ENCODE results near the gene KRTAP17-1.

Gene KRTAP17-1

DNA sequence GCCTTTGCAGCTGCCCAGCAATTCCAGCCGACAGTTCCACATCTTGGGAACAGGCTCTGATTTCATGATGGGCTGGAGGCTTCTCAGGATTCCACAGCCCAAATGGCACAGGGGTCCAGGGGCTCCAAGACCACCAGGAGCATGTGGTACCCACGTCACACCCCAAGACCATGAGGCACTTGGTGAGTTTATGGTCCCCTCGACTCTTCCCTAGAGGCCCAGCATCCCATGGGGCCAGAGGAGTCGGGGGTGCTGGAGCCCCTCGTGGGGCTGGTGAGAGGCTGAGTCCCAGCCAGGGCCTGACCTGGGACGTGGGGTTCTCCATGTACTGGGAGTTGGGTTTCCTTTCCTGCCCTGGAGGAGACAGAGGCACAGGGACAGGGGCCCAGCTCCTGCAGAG lies 10.1 kb upstream of the KRTAP17-1 start:
- CTCF ChIA-PET = no interaction called here
- Mint-ChIP-seq H3K36me3 (no peaks in the 10 kb centered on the region), H3K27me3 (no peaks in the 10 kb centered on the region), H3K27ac (no peak overlapping the region), H3K9me3 (no peaks in the 10 kb centered on the region), H3K4me3 (no peak overlapping the region), H3K4me1 (peaks cover 36% of the 10 kb centered on the region)
- DNase-seq = no peak

DNA sequence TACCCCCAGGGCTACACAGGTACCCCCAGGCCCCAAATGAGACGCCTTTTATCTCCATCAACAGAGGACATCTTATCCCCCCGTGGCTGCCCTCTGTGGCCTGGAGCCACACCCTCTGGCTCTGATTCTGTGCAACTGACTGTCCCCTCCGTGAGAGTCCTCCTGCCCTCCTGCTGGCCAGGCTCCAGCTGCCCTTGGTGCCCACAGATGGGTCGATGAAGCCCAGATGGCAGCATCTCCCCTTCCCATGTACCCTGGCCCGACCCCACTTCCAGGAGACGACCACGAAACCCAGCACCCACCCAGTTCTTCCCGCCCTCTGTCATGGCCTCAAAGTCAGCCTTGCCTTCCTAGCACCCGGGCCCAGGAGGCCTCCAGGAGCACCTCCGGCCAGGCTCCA lies 9.6 kb upstream of the KRTAP17-1 start:
- Mint-ChIP-seq H3K9me3 (no peaks in the 10 kb centered on the region), H3K27me3 (no peaks in the 10 kb centered on the region), H3K4me3 (no peak overlapping the region), H3K36me3 (no peaks in the 10 kb centered on the region), H3K4me1 (peaks cover 36% of the 10 kb centered on the region), H3K27ac (no peak overlapping the region)
- DNase-seq = no peak
- CTCF ChIA-PET = no interaction called here

DNA sequence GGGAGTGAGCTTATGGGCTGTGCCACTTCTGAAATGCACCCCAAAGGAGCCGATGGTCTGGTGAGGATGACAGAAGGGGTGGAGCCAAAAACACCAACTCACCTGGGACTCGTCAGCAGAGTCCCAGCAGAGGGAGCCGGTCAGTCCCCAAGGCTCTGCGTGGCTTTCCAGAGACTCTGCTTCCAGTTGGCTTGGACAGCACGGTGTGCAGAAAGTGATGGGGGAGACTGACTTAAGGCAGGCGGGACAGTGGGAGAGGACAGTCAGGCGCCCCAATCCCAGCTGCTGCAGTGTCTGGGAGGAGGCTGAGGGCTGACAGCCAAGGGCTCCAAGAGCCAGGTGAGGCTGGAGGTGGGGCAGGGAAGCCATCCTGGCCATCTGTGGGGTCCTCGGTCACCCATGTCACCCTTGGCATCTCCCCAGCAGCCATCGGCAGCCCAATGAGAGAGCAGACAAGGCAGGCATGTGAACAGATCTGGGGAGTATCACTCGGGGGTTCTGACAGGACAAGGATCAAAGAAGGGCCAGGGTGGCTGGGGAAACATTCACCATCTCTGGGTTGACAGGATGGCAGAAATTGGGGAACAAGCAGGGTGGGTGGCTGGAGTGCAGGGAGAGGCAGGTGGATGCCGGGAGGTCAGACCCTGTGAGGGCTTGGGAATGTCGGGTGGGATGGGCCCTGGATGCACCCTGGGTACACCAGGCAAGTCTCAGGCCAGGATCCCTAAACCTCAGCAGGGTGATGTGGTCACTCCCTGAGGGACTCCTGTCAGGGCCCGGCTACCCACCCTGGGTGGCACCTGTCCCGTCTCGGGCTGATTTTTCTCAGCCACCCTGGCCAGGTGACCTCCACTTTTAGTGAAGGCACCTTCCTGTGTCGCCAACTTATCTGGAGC lies 8.9 kb upstream of the KRTAP17-1 start:
- Mint-ChIP-seq H3K36me3 (no peaks in the 10 kb centered on the region), H3K27me3 (no peaks in the 10 kb centered on the region), H3K4me1 (peaks cover 36% of the 10 kb centered on the region), H3K4me3 (no peak overlapping the region), H3K9me3 (peaks cover 7% of the 10 kb centered on the region), H3K27ac (peak overlapping the region; percentile 25)
- CTCF ChIA-PET = interaction anchor here (0.6 to 1.8 kb wide), 2 partner anchors 9 to 171 kb away, joined by 3 to 5 read pairs; no protein-coding TSS in a partner anchor
- DNase-seq = no peak

DNA sequence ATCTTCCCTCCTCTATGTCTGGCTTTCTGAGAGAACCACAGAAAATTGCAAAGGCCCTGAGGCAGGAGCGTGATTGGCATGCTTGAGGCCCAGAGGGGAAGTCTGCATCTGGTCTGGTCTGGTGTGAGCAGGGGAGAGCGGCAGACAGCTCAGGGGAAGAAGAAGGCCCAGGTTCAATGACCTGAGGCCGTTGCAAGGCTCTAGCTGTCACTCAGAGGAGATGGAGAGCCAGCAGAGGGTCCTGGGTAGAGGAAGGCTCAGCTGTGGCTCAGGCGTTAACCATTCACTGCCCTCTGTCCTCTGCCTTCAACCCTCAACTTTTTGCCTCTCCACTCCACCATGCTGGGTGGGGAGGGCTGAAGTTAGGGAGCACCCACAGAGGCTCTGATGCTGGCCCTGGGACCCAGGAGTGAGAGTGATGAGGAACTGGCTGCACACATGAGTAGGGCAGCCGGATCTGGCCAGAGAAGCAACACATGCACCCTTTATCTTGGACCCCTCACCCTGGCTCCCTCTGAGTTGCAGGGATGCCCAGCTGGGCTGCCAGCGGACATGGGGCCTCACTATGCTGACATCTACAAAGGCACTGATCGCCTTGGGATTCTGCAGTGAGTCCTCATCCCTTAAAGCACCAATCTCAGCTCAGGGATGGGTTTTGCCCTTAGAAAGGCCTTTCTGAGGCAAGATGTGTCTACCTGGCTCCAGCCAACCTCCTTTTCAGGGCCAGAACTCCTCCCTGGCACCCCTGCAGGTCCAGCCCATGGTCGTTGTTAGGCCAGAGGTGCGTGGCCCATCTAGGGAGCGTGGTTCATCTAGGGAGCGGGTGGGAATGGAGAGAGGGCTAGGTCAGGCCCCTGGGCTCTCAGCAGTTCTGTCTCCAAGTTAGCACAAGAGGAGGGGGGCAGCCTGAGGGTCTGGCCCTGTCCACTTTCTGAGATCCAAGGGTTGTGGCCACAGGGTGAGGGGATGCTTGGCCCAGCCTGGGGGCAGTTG lies 7.7 kb upstream of the KRTAP17-1 start:
- CTCF ChIA-PET = interaction anchor here (0.6 to 2.4 kb wide), 15 partner anchors 8 to 467 kb away, joined by 3 to 13 read pairs (median 4); partner anchors contain the start of gene KRTAP16-1
- Mint-ChIP-seq H3K27me3 (no peaks in the 10 kb centered on the region), H3K4me1 (peaks cover 34% of the 10 kb centered on the region), H3K36me3 (no peaks in the 10 kb centered on the region), H3K9me3 (peaks cover 9% of the 10 kb centered on the region), H3K27ac (peak overlapping the region; percentile 61), H3K4me3 (no peak overlapping the region)
- no peak for DNase-seq

DNA sequence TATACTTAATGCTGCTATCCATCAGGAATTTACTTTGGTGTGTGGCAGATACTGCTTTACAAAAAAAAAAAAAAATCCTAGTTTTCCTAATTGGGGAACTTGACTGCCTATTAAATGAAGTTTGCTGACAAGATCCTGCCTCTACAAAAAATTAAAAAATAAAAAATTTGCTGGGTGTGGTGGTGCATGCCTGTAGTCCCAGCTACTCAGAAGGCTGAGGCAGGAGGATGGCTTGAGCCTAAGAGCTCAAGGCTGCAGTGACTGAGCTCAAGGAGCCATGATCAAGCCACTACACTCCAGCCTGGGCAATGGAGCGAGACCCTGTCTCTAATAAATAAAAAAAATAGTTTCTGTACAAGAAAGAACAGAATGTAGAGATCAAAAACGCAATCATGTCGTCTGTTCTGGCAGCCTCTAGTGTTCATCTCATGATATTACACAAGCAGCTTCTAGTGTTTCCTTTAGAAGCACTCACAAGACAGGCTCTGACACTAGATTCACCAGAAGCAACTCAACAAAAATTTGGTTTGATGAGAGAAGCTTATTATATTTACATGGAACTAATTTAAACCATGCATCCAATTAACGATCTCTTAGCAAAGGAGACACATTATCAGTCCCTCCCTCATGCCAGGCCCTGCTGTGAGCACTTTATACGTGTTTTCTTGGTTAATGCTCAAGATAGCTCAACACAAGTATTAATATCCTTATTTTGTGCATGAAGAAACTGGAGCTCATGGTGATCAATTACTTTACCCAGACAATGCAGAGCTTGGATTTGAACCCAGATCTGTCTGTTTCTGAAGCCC lies 6.8 kb upstream of the KRTAP17-1 start:
- Mint-ChIP-seq H3K9me3 (peaks cover 9% of the 10 kb centered on the region), H3K27me3 (no peaks in the 10 kb centered on the region), H3K27ac (peak overlapping the region; percentile 50), H3K4me3 (no peak overlapping the region), H3K4me1 (peaks cover 29% of the 10 kb centered on the region), H3K36me3 (no peaks in the 10 kb centered on the region)
- CTCF ChIA-PET = interaction anchor here (0.6 to 2.4 kb wide), 15 partner anchors 8 to 466 kb away, joined by 3 to 13 read pairs (median 4); partner anchors contain the start of gene KRTAP16-1
- DNase-seq = no peak

DNA sequence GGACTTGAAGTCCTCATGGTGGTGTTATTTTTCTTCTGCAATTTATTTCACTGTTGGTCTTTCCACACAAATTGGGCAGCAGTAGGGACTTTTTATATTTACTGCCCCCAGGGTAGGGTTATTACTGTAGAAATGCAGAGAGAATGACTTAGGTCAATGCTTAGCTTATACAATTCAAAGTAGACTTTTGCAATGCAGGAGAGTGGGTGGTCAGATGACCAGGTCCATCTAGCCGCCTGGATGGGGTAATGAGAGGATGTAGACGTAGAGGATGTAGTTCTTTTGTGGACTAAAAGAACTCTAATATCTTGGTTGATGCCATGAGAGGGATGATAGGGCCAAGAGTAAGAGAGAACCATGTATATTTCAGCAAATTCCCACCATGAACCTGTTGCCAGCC lies 2.7 kb upstream of the KRTAP17-1 start:
- DNase-seq = no peak
- Mint-ChIP-seq H3K36me3 (no peaks in the 10 kb centered on the region), H3K9me3 (peaks cover 9% of the 10 kb centered on the region), H3K27me3 (peaks cover 23% of the 10 kb centered on the region), H3K4me1 (peaks cover 7% of the 10 kb centered on the region), H3K27ac (no peak overlapping the region), H3K4me3 (no peak overlapping the region)
- CTCF ChIA-PET = no interaction called here

DNA sequence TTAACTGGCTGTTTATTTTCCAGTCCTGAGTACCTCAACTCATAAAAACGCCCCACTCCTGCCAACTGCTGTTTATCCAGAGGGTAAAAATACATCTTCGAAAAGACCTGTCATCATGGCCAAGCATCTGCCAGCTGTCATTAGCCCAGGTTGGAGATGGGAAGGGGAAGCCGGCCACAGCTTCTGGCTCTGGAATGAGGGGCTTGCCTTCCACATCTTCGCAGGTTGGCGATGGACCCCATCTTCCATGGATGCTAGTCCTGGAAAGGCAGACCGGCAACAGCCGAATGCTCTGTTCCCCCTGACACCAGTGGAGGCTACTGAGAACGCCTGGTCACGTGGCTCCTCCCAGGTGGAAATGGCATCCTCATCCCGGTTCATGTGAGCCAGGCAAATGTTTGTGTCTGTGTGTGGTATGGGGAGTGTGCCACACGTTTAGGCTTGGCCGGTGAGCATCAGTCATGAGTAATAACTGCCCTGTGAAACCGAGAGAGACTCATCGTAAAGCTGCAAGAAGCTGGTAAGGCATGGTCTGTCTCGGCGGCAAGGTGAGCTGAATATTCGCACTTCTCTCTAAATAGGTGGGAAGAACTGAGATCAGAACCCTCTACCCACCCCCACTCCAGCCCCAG lies 420 bp upstream of the KRTAP17-1 start:
- CTCF ChIA-PET = no interaction called here
- Mint-ChIP-seq H3K27me3 (peaks cover 27% of the 10 kb centered on the region), H3K4me1 (peaks cover 9% of the 10 kb centered on the region), H3K36me3 (no peaks in the 10 kb centered on the region), H3K9me3 (peaks cover 13% of the 10 kb centered on the region), H3K27ac (no peak overlapping the region), H3K4me3 (no peak overlapping the region)
- DNase-seq = no peak

DNA sequence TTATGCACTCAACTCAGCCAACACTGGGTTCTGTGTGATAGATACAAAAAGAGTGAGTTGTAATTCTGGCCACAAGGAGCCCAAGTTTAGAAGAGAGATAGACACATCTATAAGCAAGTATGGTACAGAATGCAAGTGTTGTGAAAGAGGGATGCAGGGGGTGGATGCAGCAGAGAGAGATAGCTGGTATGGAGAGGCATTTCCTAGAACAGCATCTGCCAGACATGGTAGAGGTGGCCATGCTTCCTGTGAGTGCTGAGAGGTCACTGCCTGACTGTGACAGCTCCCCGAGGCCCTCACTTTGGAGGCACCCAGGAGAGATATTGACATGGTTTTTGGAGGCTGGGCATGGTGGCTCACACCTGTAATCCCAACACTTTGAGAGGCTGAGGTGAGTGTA lies 4.4 kb downstream of the KRTAP17-1 start:
- Mint-ChIP-seq H3K27ac (peak overlapping the region; percentile 54), H3K4me1 (peaks cover 50% of the 10 kb centered on the region), H3K27me3 (peaks cover 28% of the 10 kb centered on the region), H3K36me3 (no peaks in the 10 kb centered on the region), H3K4me3 (no peak overlapping the region), H3K9me3 (peaks cover 4% of the 10 kb centered on the region)
- CTCF ChIA-PET = no interaction called here
- DNase-seq = no peak

DNA sequence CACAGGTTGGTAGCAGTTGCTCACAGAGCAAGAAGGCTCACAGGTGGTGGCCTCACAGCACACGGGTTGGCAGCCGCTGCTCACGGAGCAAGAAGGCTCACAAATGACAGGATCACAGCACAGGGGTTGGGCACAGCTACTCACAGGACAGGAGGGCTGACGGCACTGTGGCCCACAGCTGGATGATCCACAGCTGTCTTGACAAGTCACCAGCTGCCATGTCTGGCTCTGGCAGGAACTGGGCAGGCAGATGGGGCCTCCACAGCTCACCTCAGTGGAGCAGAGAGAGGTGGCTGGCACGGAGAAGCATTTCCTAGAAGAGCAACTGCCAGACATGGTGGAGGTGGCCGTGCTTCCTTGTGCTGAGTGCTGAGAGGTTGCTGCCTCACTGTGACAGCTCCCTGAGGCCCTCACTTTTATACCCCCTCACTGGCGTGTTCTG lies 6.6 kb downstream of the KRTAP17-1 start, which contains the start of gene KRTAP16-1:
Gene KRTAP16-1 (minus strand): TSS at position 392 of the 442 bp plus-strand sequence. CDS start 56 bp downstream, at position 336.
- Mint-ChIP-seq H3K4me3 (peak within 1 kb of the TSS; percentile 55), H3K9me3 (peaks cover 4% of the 10 kb centered on the region), H3K4me1 (peaks cover 50% of the 10 kb centered on the region), H3K36me3 (no peaks in the 10 kb centered on the region), H3K27ac (peak within 1 kb of the TSS; percentile 93), H3K27me3 (peaks cover 9% of the 10 kb centered on the region)
- peak; percentile 60 for DNase-seq
- CTCF ChIA-PET = interaction anchor here (0.8 to 1.4 kb wide), 4 partner anchors 13 to 239 kb away, joined by 3 to 8 read pairs (median 4); no protein-coding TSS in a partner anchor

DNA sequence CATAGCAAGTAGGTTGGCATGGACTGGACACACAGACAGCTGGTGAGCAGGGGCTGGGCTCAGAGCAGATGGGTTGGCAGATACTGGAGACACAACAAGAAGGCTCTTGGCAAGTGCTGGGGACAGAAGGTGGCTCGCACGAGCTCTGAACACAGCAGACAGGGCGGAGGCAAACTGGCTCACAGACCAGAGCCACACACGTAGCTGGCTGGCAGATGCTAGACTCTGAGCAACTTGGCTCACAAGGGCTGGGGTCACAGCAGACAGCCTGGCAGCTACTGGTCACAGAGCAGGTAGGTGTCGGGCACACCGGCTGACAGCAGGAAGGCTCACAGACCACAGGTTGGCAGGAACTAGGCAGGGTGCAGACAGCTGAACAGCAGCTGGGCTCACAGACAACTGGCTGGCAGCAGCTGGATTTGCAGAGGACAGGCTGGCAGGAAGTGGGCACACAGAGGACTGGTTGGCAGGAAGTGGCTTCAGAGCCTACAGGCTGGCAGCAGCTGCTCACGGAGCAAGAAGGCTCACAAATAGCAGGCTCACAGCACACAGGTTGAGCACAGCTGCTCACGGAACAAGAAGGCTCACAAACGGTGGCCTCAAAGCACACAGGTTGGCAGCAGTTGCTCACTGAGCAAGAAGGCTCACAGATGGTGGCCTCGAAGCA lies 7.1 kb downstream of the KRTAP17-1 start:
- Mint-ChIP-seq H3K4me1 (peaks cover 50% of the 10 kb centered on the region), H3K4me3 (peak overlapping the region; percentile 55), H3K27me3 (peaks cover 8% of the 10 kb centered on the region), H3K36me3 (no peaks in the 10 kb centered on the region), H3K27ac (peak overlapping the region; percentile 93), H3K9me3 (peaks cover 4% of the 10 kb centered on the region)
- CTCF ChIA-PET = interaction anchor here (0.8 to 1.4 kb wide), 4 partner anchors 14 to 240 kb away, joined by 3 to 8 read pairs (median 4); no protein-coding TSS in a partner anchor
- peak; percentile 81 for DNase-seq

DNA sequence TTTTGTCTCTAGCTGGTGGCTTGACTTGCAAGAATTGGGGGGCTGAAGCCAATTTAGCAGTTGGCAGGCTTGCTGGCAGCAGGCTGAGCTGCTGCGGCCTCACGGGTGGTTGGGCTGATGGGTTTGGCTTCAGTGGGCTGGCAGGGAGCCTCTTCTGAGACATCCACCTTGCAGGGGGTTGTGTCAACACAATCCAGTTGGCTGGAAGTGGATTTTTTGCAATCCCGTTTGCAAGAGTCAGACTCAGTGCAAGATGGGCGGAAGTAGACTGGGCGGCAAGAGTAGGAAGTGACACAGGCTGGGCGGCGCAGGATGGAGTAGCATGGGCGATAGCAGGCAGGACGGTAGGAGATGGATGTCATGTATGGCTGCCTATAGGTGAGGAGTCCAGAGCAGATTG lies 7.9 kb downstream of the KRTAP17-1 start:
- H3K9me3 Mint-ChIP-seq = peaks cover 4% of the 10 kb centered on the region
- no peak overlapping the region for H3K4me3 Mint-ChIP-seq

DNA sequence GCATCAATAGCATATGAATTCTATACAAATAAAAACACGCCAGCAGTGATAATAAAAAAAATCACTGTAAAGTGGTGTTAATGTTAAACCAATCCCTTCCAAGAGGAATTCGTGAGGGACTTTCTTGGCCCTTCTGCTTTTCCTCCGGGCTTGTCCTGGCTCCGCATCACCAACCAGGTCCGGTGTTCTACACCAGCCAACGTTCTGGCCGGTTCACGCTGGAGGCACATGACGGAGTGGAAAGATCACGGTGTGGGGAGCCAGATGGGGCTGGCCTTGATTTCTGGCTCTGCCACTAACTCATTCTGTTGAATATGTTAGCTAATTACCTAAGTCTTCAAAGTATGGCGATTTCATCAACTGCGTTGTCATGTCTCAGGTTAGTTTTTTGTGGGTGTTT lies 11.4 kb downstream of the KRTAP17-1 start:
- H3K9me3 Mint-ChIP-seq = peaks cover 7% of the 10 kb centered on the region
- H3K4me3 Mint-ChIP-seq = no peak overlapping the region
- no peak for DNase-seq
- H3K36me3 Mint-ChIP-seq = no peaks in the 10 kb centered on the region
- H3K27me3 Mint-ChIP-seq = peaks cover 4% of the 10 kb centered on the region
- H3K4me1 Mint-ChIP-seq = peaks cover 28% of the 10 kb centered on the region
- no peak overlapping the region for H3K27ac Mint-ChIP-seq
- CTCF ChIA-PET = no interaction called here

More for the DNA sequence above, 7.9 kb downstream of the KRTAP17-1 start:
- peaks cover 50% of the 10 kb centered on the region for H3K4me1 Mint-ChIP-seq
- CTCF ChIA-PET = no interaction called here
- H3K36me3 Mint-ChIP-seq = no peaks in the 10 kb centered on the region
- peaks cover 8% of the 10 kb centered on the region for H3K27me3 Mint-ChIP-seq
- peak overlapping the region; percentile 93 for H3K27ac Mint-ChIP-seq
- DNase-seq = no peak
